A549 (cell line): ENCODE measurements around the gene EAF2. TPM values are rescaled to one million over a fixed set of nuclear protein-coding genes. Genes with fewer than 3 reads are reported as not detected.

ENCODE experiments used
- ATAC-seq, 2 experiments: fragments of 200-7000 bp in 1 of 2; fragments of >200 bp in 1 of 2; cut with Nextera tagmentation in 1 of 2; cut with Tn5 transposase in 1 of 2; 3 replicates each; pipeline versions ENCODE4 v1.8.0 to v1.9.1; 2018 to 2020; ENCODE audit warnings: mild to moderate bottlenecking in 1 of 2, moderate library complexity in 1 of 2
- CTCF ChIA-PET: fragments of 300-600 bp; sonication (Branson Sonifier 250); formaldehyde crosslinking; extraction: SDS; loops from one replicate; lab custom pipeline; 2021; ENCODE audit warnings: antibody characterized with exemption, inconsistent platforms; lab: Yijun Ruan, JAX
- POLR2A ChIA-PET: fragments of 350-600 bp; formaldehyde crosslinking; extraction: SDS; loops from one replicate; lab custom pipeline; 2021; ENCODE audit warnings: antibody characterized with exemption, inconsistent platforms; lab: Yijun Ruan, JAX
- DNase-seq, 2 experiments: peaks; one replicate each; pipeline versions ENCODE4 v3.0.0 to v3.0.0-alpha.2; 2011 to 2016; ENCODE audit warnings: low read depth in 1 of 2, low spot score in 1 of 2
- FAIRE-seq: peaks from 2 replicates; lab custom pipeline; 2011; peaks lifted over from hg19 to GRCh38; lab: Jason Lieb, UNC
- H3K27ac ChIP-seq, 2 experiments: fragments of >200 bp; sonication (Bioruptor Twin); formaldehyde crosslinking; 3 replicates each; pipeline ENCODE4 v1.5.1; 2016 to 2017
- H3K4me1 ChIP-seq: fragments of >200 bp; sonication (Bioruptor Twin); formaldehyde crosslinking; 3 replicates; pipeline ENCODE4 v1.6.1; 2016
- H3K4me2 ChIP-seq: fragments of >200 bp; sonication (Bioruptor Twin); formaldehyde crosslinking; 3 replicates; pipeline ENCODE4 v1.6.1; 2016
- H3K4me3 ChIP-seq: fragments of >200 bp; sonication (Bioruptor Twin); formaldehyde crosslinking; 3 replicates; pipeline ENCODE4 v1.5.1; 2016
- H3K9me3 ChIP-seq: fragments of >200 bp; sonication (Bioruptor Twin); formaldehyde crosslinking; 3 replicates; pipeline ENCODE4 v1.6.1; 2016
- GATA3 ChIP-seq: IDR thresholded peaks from 2 replicates; pipeline ENCODE4 v1.6.1; 2012; ENCODE audit warnings: borderline replicate concordance
- JUNB ChIP-seq: fragments of >200 bp; sonication (Bioruptor Twin); formaldehyde crosslinking; IDR thresholded peaks from 2 replicates; pipeline ENCODE4 v1.6.1; 2016
- KDM5A ChIP-seq: fragments of 200-600 bp; sonication (generic); IDR thresholded peaks from 2 replicates; pipeline ENCODE4 v1.6.1; 2016; ENCODE audit warnings: antibody characterized with exemption, mild to moderate bottlenecking
- MYC ChIP-seq: IDR thresholded peaks from 2 replicates; pipeline ENCODE4 v1.6.1; 2012; ENCODE audit warnings: mild to moderate bottlenecking, inconsistent platforms, low read length, improper control_type of control experiment, borderline replicate concordance
- NFE2L2 ChIP-seq: fragments of 150-350 bp; conservative IDR thresholded peaks from 2 replicates; pipeline ENCODE4 v1.6.1; 2014; ENCODE audit warnings: low read length
- RNF2 ChIP-seq: fragments of 200-600 bp; sonication (generic); IDR thresholded peaks from 2 replicates; pipeline ENCODE4 v1.6.1; 2016; ENCODE audit warnings: low read depth, mild to moderate bottlenecking, antibody characterized with exemption, moderate library complexity, borderline replicate concordance
- SREBF2 ChIP-seq: fragments of 450-650 bp; IDR thresholded peaks from 2 replicates; pipeline ENCODE4 v1.6.1; 2014; ENCODE audit warnings: mild to moderate bottlenecking, moderate library complexity
- WGBS: methylation state at CpG from one replicate; pipeline ENCODE4 v1.1.6; 2017; ENCODE audit errors: missing lambda C conversion rate; 5-methylcytosine and 5-hydroxymethylcytosine counted together
- polyA plus RNA-seq, 4 experiments: library from polyadenylated mRNA; depleted of rRNA in 3 of 4; stranded (reverse); fragments of >200 nt; fragmentation: RNase III in 1 of 4; extraction: RNeasy Plus Mini Kit Qiagen cat#74134 plus additional on column Dnase treatment in 1 of 4; gene quantifications; 2 replicates in 3 of 4; 3 replicates in 1 of 4; pipeline ENCODE4 v1.2.3, GENCODE V29; 2011 to 2017
- TF ChIP-seq, protein P1 (sequence below): fragments of 150-350 bp; IDR thresholded peaks from 2 replicates; pipeline ENCODE4 v1.6.1; 2014; ENCODE audit warnings: low read depth, mild to moderate bottlenecking, low read length
- TF ChIP-seq, protein P2 (sequence below): IDR thresholded peaks from 2 replicates; pipeline ENCODE4 v1.6.1; 2012; ENCODE audit warnings: low read depth, borderline replicate concordance
- TF ChIP-seq, protein P3 (sequence below): IDR thresholded peaks from 2 replicates; pipeline ENCODE4 v1.6.1; 2012
- TF ChIP-seq, protein P4 (sequence below): fragments of >200 bp; sonication (Bioruptor Twin); formaldehyde crosslinking; IDR thresholded peaks from 2 replicates; pipeline ENCODE4 v1.6.1; 2016

Gene EAF2
- polyA plus RNA-seq, 2 of the 4 experiments (the other 2 are of a cell fraction) = 4.3 to 7.4 TPM

DNA sequence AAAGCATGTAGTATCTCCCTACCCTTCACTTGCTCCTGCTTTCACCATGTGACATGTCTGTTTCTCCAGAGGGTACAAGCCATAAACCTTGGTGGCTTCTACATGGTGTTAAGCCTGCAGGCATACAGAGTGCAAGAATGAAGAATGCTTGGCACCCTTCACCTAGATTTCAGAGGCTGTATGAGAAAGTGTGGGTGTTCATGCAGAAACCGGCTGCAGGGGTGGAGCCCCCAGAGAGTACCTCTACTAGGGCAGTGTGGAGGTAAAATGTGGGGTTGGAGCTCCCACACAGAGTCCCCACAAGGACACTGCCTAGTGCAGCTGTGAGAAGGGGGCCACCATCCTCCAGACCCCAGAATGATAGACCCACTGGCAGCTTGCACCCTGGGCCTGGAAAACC lies 91.4 kb downstream of the EAF2 start:
- ATAC-seq = no peak
- Histone ChIP-seq H3K4me2 (no peak overlapping the region), H3K4me3 (no peak overlapping the region), H3K4me1 (no peaks in the 10 kb centered on the region), H3K9me3 (no peaks in the 10 kb centered on the region), H3K27ac (no peak overlapping the region)
- WGBS = 10% methylated on average over 1 of the region's 1 CpG
- CTCF ChIA-PET = no interaction called here
- no peak for DNase-seq
- POLR2A ChIA-PET = no interaction called here
- FAIRE-seq = no peak
- no peak for TF ChIP-seq SREBF2
- no peak for TF ChIP-seq KDM5A
- TF ChIP-seq MYC = no peak
- TF ChIP-seq, protein P1, sequence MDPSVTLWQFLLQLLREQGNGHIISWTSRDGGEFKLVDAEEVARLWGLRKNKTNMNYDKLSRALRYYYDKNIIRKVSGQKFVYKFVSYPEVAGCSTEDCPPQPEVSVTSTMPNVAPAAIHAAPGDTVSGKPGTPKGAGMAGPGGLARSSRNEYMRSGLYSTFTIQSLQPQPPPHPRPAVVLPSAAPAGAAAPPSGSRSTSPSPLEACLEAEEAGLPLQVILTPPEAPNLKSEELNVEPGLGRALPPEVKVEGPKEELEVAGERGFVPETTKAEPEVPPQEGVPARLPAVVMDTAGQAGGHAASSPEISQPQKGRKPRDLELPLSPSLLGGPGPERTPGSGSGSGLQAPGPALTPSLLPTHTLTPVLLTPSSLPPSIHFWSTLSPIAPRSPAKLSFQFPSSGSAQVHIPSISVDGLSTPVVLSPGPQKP = no peak
- TF ChIP-seq GATA3 = no peak
- TF ChIP-seq JUNB = no peak
- TF ChIP-seq, protein P2, sequence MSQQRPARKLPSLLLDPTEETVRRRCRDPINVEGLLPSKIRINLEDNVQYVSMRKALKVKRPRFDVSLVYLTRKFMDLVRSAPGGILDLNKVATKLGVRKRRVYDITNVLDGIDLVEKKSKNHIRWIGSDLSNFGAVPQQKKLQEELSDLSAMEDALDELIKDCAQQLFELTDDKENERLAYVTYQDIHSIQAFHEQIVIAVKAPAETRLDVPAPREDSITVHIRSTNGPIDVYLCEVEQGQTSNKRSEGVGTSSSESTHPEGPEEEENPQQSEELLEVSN = no peak
- TF ChIP-seq RNF2 = no peak
- TF ChIP-seq, protein P3, sequence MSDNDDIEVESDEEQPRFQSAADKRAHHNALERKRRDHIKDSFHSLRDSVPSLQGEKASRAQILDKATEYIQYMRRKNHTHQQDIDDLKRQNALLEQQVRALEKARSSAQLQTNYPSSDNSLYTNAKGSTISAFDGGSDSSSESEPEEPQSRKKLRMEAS = no peak
- no peak for TF ChIP-seq NFE2L2
- TF ChIP-seq, protein P4, sequence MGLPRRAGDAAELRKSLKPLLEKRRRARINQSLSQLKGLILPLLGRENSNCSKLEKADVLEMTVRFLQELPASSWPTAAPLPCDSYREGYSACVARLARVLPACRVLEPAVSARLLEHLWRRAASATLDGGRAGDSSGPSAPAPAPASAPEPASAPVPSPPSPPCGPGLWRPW = no peak

Other genes with a start within 250 kb of the EAF2 start
- gene FBXO40, start 241.8 kb upstream of the EAF2 start, polyA plus RNA-seq (2011; rRNA removed) = not detected in 2 replicates
- not detected in 3 replicates for gene FBXO40, start 241.8 kb upstream of the EAF2 start, polyA plus RNA-seq (2017; fragmentation: RNase III; extraction: RNeasy Plus Mini Kit Qiagen cat#74134 plus additional on column Dnase treatment)
- 0.12 and 0.49 TPM in 2 replicates for gene HCLS1, start 174.3 kb upstream of the EAF2 start, polyA plus RNA-seq (2011; rRNA removed)
- 0.09 to 0.24 TPM (median 0.14 TPM) in 3 replicates for gene HCLS1, start 174.3 kb upstream of the EAF2 start, polyA plus RNA-seq (2017; fragmentation: RNase III; extraction: RNeasy Plus Mini Kit Qiagen cat#74134 plus additional on column Dnase treatment)
- 27.0 and 29.4 TPM in 2 replicates for gene GOLGB1, start 85.5 kb upstream of the EAF2 start, polyA plus RNA-seq (2011; rRNA removed)
- gene GOLGB1, start 85.5 kb upstream of the EAF2 start, polyA plus RNA-seq (2017; fragmentation: RNase III; extraction: RNeasy Plus Mini Kit Qiagen cat#74134 plus additional on column Dnase treatment) = 11.9 to 13.0 TPM (median 12.3 TPM) in 3 replicates
- gene IQCB1, start 149 bp upstream of the EAF2 start, polyA plus RNA-seq (2011; rRNA removed) = 28.2 and 34.3 TPM in 2 replicates
- gene IQCB1, start 149 bp upstream of the EAF2 start, polyA plus RNA-seq (2017; fragmentation: RNase III; extraction: RNeasy Plus Mini Kit Qiagen cat#74134 plus additional on column Dnase treatment) = 19.8 to 22.9 TPM (median 22.1 TPM) in 3 replicates
- gene SLC15A2, start 59.2 kb downstream of the EAF2 start, polyA plus RNA-seq (2011; rRNA removed) = 0.63 and 0.75 TPM in 2 replicates
- gene SLC15A2, start 59.2 kb downstream of the EAF2 start, polyA plus RNA-seq (2017; fragmentation: RNase III; extraction: RNeasy Plus Mini Kit Qiagen cat#74134 plus additional on column Dnase treatment) = 0.09 to 0.42 TPM (median 0.18 TPM) in 3 replicates
- not detected in 2 replicates for gene ILDR1, start 187.0 kb downstream of the EAF2 start, polyA plus RNA-seq (2011; rRNA removed)
- gene ILDR1, start 187.0 kb downstream of the EAF2 start, polyA plus RNA-seq (2017; fragmentation: RNase III; extraction: RNeasy Plus Mini Kit Qiagen cat#74134 plus additional on column Dnase treatment) = not detected in 3 replicates
- gene CD86, start 220.2 kb downstream of the EAF2 start, polyA plus RNA-seq (2011; rRNA removed) = 0.12 TPM in 1 of 2 replicates, not detected in the other
- gene CD86, start 220.2 kb downstream of the EAF2 start, polyA plus RNA-seq (2017; fragmentation: RNase III; extraction: RNeasy Plus Mini Kit Qiagen cat#74134 plus additional on column Dnase treatment) = not detected in 3 replicates